ENCODE results near the gene PIGQ. TPM values are rescaled to one million over a fixed set of nuclear protein-coding genes. Genes with fewer than 3 reads are reported as not detected.

PIGQ gene
- total RNA-seq, 1 experiment from 2014 or later = 7.7 TPM

GRCh38 chr16:555528-556473 lies 14.0 kb upstream of the PIGQ start:
- no peak for DNase-seq (ENCODE audit: low spot score)

GRCh38 chr16:556474-557173 lies 13.1 kb upstream of the PIGQ start:
- DNase-seq (ENCODE audit: low spot score) = no peak

- DNase-seq (ENCODE audit: low spot score) = no peak
These were observed 12.1 kb upstream of the PIGQ start for GRCh38 chr16:557463-558297.

GRCh38 chr16:558298-559020 lies 11.3 kb upstream of the PIGQ start:
- no peak for DNase-seq (ENCODE audit: low spot score)

- DNase-seq (ENCODE audit: low spot score) = no peak
These were observed 10.8 kb upstream of the PIGQ start for GRCh38 chr16:559021-559380.

- no peak for DNase-seq (ENCODE audit: low spot score)
These were observed 10.2 kb upstream of the PIGQ start for GRCh38 chr16:559411-560203.

- no peak for DNase-seq (ENCODE audit: low spot score)
These were observed 9.5 kb upstream of the PIGQ start, which contains the start of gene PRR35 for GRCh38 chr16:560204-560700. Gene PRR35 (plus strand): TSS chr16:560394. CDS start chr16:563295, 2,901 bp downstream.

- no peak for DNase-seq (ENCODE audit: low spot score)
These were observed 8.9 kb upstream of the PIGQ start for GRCh38 chr16:560701-561412.

- DNase-seq (ENCODE audit: low spot score) = no peak
These were observed 8.4 kb upstream of the PIGQ start for GRCh38 chr16:561413-561794.

GRCh38 chr16:561957-562938 lies 7.5 kb upstream of the PIGQ start:
- no peak for DNase-seq (ENCODE audit: low spot score)

- no peak for DNase-seq (ENCODE audit: low spot score)
These were observed 6.6 kb upstream of the PIGQ start for GRCh38 chr16:563072-563644.

- DNase-seq (ENCODE audit: low spot score) = no peak
These were observed 4.9 kb upstream of the PIGQ start for GRCh38 chr16:564690-565418.

- DNase-seq (ENCODE audit: low spot score) = no peak
These were observed 4.1 kb upstream of the PIGQ start for GRCh38 chr16:565419-566330.

GRCh38 chr16:566475-567372 lies 3.0 kb upstream of the PIGQ start, which contains the start of gene NHLRC4:
Gene NHLRC4 (plus strand): TSS chr16:567005. CDS start chr16:568048, 1,043 bp downstream.
- no peak for DNase-seq (ENCODE audit: low spot score)

Data from H4 (cell line).